DMS114 treated with DMSO at 0.1 percent for 48 hours (cell line): ENCODE results near the gene ANO2.

Experiments
- DNase-seq: peaks from one replicate; lab custom pipeline; 2025; ENCODE audit not compliant: unreplicated experiment; lab: John Stamatoyannopoulos, UW

ANO2 gene

GRCh38 chr12:5783289-5783920, 161.7 kb downstream of the ANO2 start:
- no peak for DNase-seq

- no peak for DNase-seq
Observed at GRCh38 chr12:5780536-5780935, 164.5 kb downstream of the ANO2 start.

- DNase-seq, result no peak
Observed at GRCh38 chr12:5779401-5779800, 165.7 kb downstream of the ANO2 start.

- no peak for DNase-seq
Observed at GRCh38 chr12:5778821-5779220, 166.2 kb downstream of the ANO2 start.

- no peak for DNase-seq
Observed at GRCh38 chr12:5777451-5777850, 167.6 kb downstream of the ANO2 start.

GRCh38 chr12:5776091-5776490, 169.0 kb downstream of the ANO2 start:
- no peak for DNase-seq

DNA sequence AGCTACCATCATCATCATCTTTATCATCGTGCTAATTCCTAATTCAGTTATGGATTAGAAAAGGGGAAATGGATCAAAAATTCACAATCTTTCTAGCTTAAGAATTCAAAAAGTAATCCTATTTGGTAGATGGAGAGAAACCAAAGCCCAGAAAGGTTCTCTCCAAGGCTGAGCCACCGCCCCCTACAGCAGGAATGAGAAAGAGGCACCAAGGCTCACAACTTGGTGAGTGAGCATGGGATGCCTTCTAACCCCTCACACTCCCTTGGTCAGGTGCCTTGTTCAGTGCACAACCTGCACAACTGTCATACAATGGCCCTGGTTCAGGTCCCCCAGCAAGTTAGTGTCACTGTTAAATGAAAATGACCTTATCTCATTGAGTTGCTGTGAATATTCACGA, 171.5 kb downstream of the ANO2 start:
- no peak for DNase-seq

- no peak for DNase-seq
Observed at GRCh38 chr12:5771756-5772155, 173.3 kb downstream of the ANO2 start.

- no peak for DNase-seq
Observed at GRCh38 chr12:5770727-5771126, 174.3 kb downstream of the ANO2 start.

- DNase-seq, result no peak
Observed at GRCh38 chr12:5768581-5769196, 176.4 kb downstream of the ANO2 start.

DNA sequence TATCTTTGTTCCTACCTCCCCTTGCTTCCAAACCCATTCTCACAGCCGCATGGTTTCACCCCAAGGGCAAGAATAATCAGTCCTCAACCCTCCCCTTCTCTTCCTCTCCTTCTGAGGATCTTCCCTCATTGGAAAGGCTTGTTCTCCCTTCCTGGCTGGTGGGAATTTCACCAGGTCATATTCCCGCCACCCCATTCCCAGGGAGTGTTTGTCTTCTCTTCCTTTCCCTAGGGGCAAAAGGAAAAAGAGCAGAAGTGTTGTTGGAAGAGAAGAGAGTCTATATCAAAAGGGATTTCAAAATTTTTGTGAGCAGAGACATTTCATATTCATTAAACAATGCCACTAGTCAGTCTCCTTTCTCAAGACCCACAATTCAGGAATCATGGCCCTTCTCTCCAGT, 176.9 kb downstream of the ANO2 start:
- DNase-seq, result no peak

- no peak for DNase-seq
Observed at GRCh38 chr12:5758347-5758746, 186.7 kb downstream of the ANO2 start.

DNA sequence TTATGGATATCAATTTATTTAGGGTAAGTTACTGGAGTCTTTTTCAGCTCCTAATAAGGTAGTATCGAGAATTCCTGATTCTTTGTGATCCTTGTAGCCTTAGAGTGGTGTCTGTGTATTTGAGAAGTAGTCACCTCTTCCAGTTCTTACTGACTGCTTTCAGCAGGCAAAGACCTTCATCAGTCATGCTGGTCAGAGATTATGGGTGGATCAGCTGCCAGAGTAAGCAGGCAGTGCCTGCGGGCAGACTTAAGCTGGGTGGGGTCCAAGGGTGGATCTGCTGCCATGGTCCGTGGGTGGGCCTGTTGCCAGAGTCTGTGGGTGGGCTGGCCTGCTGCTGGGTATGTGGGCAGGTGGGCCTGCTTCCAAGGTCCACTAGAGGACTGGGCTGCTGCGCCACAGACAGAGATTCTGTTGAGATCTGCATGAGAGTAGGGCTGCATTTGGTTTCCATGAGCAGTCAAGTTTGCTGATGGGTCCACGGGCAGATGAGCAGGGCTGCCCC, 188.7 kb downstream of the ANO2 start:
- no peak for DNase-seq

DNA sequence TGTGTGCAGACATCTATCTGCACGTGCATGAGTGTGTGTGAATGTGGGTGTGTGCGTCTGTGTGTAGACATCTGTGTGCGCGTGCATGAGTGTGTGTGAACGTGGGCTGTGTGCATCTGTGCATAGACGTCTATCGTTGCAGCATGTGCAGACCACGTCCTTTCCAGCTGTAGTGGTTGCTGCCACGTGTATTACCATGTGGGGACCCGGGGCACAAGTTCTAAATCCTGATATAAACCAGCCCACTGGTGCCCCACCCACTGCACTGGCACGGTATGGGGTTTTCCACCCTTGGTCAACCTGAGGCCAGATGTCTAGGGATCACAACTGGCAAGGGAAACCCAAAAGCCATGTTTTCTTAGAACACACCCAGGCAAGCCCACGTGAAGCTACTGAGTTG, 197.0 kb downstream of the ANO2 start:
- no peak for DNase-seq

GRCh38 chr12:5746917-5747316, 198.1 kb downstream of the ANO2 start:
- no peak for DNase-seq

- no peak for DNase-seq
Observed at GRCh38 chr12:5746036-5746908, 198.8 kb downstream of the ANO2 start.

DNA sequence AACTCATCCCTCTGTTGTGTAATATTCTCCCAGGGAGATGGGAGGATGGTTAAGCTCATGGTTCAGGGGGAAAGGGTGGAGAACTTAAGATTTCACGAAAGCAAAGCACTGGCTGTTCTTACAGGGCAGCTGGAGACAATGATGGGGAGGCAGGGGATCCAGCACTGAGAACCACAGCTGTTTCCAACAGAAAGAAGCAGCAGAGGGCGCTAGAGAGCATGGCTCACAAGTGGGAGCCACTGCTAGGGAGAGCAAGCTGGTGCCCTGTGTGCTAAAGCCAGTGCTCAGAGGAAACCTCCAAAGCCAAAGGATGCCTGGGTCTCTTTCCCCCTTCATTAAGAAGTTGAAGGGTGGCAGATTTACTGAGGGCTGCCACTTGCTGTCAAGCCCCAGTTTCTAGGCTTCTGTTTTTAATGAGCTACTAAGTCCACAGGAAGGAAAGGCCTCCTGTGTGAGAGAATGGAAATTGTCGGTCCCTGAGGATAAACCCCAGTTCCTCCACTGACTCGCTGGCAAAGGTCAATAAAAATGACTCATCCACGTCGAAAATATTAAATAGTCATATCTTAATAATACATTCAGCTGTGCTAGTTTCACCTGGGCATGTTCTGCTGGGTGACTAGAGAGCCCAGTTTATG, 199.7 kb downstream of the ANO2 start:
- DNase-seq, result peak; percentile 26

- no peak for DNase-seq
Observed at GRCh38 chr12:5742258-5742657, 202.8 kb downstream of the ANO2 start.

- no peak for DNase-seq
Observed at GRCh38 chr12:5739917-5740316, 205.1 kb downstream of the ANO2 start.

GRCh38 chr12:5737778-5738177, 207.3 kb downstream of the ANO2 start:
- no peak for DNase-seq

DNA sequence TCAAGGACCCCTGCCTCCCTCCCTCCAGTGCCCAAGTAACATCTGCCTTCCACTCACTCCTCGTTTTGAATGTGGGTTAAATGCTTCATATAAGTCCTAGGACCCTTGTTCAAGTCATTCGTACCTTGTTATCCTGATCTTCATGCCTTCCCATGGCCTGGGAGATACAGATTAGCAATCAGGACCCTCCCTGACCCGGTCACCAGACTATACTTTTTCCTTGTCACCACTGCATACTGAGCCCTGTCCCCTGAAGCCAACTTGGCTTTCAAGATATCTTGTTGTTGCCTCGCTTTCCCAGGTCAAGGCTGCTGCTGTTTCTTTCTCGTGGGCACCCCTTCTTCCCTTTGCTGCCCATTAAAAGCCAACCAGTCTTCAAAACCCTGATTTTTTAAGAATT, 208.5 kb downstream of the ANO2 start:
- DNase-seq, result no peak
